Effector CD4-positive, alpha-beta T cell (primary cell): Measurements from ENCODE around the gene IL23R. TPM values are rescaled to one million over a fixed set of nuclear protein-coding genes. Genes with fewer than 3 reads are reported as not detected.
"Not testable (repeated sequence)": the region's sequence is repeated elsewhere in the genome, so short reads cannot be mapped to it uniquely, and the experiment has no call there.

ENCODE experiments used
- DNase-seq: peaks from one replicate; pipeline ENCODE4 v3.0.0-alpha.2; 2020
- total RNA-seq: gene quantifications from one replicate; lab custom pipeline; 2026; lab: John Stamatoyannopoulos, UW

IL23R gene
- total RNA-seq: not detected

GRCh38 chr1:67166196-67166595 is at the start of gene IL23R:
Gene IL23R, plus strand, starts transcription at chr1:67166454. Its CDS starts 1,667 bp downstream, at chr1:67168121.
- DNase-seq: no peak

- no peak for DNase-seq
Observed at GRCh38 chr1:67118191-67118590, 48.1 kb upstream of the IL23R start.

- no peak for DNase-seq
Observed at GRCh38 chr1:67118646-67119045, 47.6 kb upstream of the IL23R start.

GRCh38 chr1:67120855-67121619 is 45.2 kb upstream of the IL23R start:
- no peak for DNase-seq

GRCh38 chr1:67124455-67124854 is 41.8 kb upstream of the IL23R start:
- no peak for DNase-seq

GRCh38 chr1:67126111-67126746 is 40.0 kb upstream of the IL23R start:
- DNase-seq: no peak

GRCh38 chr1:67126974-67127373 is 39.3 kb upstream of the IL23R start:
- DNase-seq: no peak

GRCh38 chr1:67130673-67131072 is 35.6 kb upstream of the IL23R start:
- DNase-seq: no peak

- no peak for DNase-seq
Observed at GRCh38 chr1:67133177-67133576, 33.1 kb upstream of the IL23R start.

GRCh38 chr1:67134695-67135094 is 31.6 kb upstream of the IL23R start, which contains the start of gene C1orf141:
Gene C1orf141, minus strand, starts transcription at chr1:67134970. Its CDS starts 7,730 bp downstream, at chr1:67127240.
- DNase-seq: no peak

GRCh38 chr1:67135354-67135753 is 30.9 kb upstream of the IL23R start:
- no peak for DNase-seq

- no peak for DNase-seq
Observed at GRCh38 chr1:67137307-67137753, 28.9 kb upstream of the IL23R start.

GRCh38 chr1:67138813-67139499 is 27.3 kb upstream of the IL23R start:
- DNase-seq: no peak

GRCh38 chr1:67140460-67140859 is 25.8 kb upstream of the IL23R start:
- no peak for DNase-seq

GRCh38 chr1:67141832-67142231 is 24.4 kb upstream of the IL23R start:
- DNase-seq: not testable (repeated sequence)

GRCh38 chr1:67142931-67143330 is 23.3 kb upstream of the IL23R start:
- no peak for DNase-seq

- DNase-seq: no peak
Observed at GRCh38 chr1:67143966-67144365, 22.3 kb upstream of the IL23R start.

- DNase-seq: no peak
Observed at GRCh38 chr1:67144696-67145095, 21.6 kb upstream of the IL23R start.

GRCh38 chr1:67146101-67146500 is 20.2 kb upstream of the IL23R start:
- no peak for DNase-seq

GRCh38 chr1:67146539-67146938 is 19.7 kb upstream of the IL23R start:
- DNase-seq: no peak

- not testable (repeated sequence) for DNase-seq
Observed at GRCh38 chr1:67147973-67148372, 18.3 kb upstream of the IL23R start.

- DNase-seq: no peak
Observed at GRCh38 chr1:67148516-67149178, 17.6 kb upstream of the IL23R start.

GRCh38 chr1:67149179-67149770 is 17.0 kb upstream of the IL23R start:
- peak; percentile 37 for DNase-seq
